ENCODE data around the gene ZBTB11.

- TF ChIP-seq CTCF (IDR thresholded peaks at IDR 0.05) (no peak), POLR2A (IDR thresholded peaks at IDR 0.05) (no peak), POLR2AphosphoS5 (IDR thresholded peaks at IDR 0.05) (no peak)
Measured at GRCh38 chr3:101702726-101703125, 25.8 kb upstream of the ZBTB11 start.

Data from stomach (tissue), 4 donors.